Femur (tissue), 1 donor: Measurements from ENCODE around the gene SLC12A5.
A peak's percentile ranks its signal among the peaks of the same experiment; 100 is the strongest.
"Not testable (repeated sequence)": the region's sequence is repeated elsewhere in the genome, so short reads cannot be mapped to it uniquely, and the experiment has no call there.

Experiments used
- DNase-seq: peaks from one replicate; pipeline ENCODE4 v3.0.0-alpha.2; 2017

The SLC12A5 gene

DNA sequence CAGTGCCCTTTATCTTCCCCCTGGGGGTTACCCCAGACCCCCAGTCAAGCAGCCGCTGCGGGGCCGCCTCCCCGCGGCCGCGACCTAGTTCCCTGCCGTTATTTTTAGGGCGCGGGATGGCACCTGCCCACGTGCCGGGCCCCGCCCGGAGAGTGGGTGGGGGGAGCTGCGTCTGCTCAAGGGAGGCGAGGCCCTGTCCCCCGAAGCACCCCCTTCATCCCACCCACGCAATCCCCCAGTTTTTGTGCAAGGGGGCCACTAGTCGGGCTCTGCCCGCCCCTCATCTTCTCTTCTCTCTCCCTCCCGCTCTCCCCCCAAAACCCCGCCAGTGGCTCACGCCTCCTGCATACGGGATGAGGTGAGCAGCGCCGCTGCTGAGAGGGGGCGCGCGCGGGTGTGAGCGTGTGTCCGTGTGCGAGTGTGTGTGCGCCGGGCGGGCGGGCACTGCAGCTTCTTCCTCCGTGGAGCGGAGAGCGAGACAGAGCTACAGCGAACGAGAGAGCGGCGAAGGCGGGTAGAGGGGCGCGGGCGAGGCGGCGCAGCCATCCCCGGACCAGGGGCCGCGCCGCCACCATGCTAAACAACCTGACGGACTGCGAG, at the start of gene SLC12A5:
SLC12A5 (plus strand) TSS at position 444 of the 600 bp plus-strand sequence; CDS start at position 574, 130 bp downstream.
- no peak for DNase-seq

DNA sequence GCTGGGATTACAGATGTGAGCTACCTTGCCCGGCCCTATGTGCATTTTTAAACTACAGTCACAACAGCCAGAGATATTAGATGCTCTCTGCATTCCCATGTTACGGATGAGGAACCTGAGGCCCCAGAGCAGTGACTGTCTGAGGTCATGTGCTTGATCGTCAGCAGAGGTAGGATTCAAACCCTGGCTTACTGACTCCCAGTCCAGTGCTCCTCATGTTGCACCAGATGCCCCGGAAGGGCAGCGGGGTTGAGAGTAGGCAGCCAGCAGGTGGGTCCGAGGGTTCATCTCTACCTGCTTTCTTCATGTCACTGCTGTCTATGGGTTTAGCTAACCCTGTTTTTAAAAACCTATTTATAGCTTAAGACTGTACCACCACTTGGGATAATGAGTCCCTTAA, 47.8 kb upstream of the SLC12A5 start:
- DNase-seq = no peak

DNA sequence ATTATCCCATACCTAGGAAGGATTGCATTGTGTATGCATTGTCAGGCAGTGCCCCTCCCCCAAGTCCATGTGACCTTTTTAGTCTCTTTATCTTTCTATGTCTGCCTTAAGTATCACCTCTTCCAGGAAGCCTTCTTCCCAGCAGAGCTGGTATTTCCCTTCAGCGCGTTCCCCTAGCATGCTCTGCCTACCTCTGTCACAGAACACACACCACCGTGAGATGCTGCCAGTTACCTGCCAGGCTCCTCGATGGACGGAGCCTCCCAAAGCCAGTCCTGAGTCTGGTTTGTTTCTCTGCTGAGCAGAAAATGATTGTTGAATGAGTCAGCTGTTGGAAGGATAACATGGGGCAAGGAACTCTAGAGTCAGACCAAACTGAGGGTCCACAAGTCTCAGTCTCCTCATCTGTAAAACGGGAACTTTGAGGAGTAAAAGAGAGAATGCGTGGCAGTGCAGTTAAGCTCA, 45.7 kb upstream of the SLC12A5 start:
- no peak for DNase-seq

DNA sequence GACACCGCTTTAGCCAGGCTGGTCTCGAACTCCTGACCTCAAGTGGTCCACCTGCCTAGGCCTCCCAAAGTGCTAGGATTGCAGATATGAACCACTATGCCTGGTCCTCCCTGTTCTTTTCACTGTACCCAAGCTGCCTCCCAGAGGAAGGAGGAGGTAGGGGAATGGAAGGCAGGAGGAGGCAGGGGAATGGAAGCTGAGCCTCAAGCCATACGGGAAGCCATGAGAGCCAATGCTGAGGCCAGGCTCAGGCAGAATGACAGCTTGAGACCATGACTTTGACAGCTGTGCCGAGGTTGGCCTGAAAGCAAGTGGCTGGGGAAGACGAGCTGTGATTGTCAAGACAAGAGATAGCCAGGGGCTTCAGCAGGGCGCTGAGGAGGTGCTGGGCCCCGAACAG, 43.4 kb upstream of the SLC12A5 start:
- DNase-seq = no peak

DNA sequence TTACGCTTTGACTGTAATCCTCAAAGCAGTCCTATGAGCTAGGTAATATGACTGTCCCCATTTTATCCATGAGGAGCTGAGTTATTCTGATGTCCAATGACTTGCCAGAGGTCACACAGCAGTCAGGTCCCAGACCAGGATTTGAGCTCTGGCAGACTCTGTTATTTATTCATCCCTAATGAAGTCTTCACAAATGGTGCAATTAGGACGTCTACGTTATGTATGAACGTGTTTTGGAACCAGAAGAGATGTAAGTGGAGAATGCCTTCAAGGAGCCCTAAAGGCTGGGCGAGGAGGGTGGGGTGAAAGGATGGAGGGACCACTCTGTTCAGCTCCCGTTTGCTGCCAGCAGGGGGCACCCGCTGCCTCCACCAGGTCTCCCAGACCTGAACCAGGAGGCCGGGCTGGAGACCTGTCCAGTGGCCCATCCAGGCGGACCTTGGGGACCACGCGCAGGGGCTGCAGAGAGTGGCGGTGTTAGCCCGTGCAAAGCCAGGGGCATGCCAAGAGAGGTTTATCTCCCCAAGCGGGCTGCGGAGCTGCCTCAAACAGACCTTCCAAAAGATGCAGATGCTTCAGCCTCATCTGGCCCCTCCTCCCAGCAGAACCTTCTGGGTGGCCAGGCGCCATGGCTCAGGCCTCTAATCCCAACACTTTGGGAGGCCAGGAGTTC, 41.8 kb upstream of the SLC12A5 start:
- peak; percentile 70 for DNase-seq

DNA sequence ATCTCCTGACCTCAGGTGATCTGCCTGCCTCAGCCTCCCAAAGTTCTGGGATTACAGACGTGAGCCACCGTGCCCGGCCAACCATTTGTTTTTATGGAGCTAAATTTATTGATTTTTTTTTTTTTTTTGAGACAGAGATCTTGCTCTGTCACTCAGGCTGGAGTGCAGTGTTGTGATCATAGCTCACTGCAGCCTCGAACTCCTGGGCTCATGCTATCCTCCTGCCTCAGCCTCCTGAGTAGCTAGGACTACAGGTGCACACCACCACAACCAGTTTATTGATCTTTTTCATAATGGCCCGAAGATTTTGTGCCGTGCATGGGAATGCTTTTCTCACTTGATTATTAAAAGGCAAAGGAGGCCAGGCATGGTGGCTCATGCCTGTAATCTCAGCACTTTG, 40.2 kb upstream of the SLC12A5 start:
- DNase-seq = not testable (repeated sequence)

DNA sequence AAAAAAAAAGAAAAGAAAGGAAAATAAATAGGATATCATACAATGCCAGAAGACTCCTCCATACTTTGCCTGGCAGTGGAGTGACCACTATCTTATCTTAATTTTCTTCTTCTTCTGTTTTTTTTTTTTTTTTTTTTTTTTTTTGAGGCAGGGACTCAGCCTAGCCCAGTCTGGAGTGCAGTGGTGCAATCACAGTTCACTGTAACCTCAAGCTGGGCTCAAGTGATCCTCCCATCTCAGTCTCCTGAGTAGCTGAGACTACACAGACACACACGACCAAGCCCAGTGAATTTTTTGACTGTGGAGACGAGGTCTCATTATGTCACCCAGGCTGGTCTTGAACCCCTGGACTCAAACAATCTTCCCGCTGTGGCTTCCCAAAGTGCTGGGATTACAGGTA, 37.4 kb upstream of the SLC12A5 start:
- no peak for DNase-seq

DNA sequence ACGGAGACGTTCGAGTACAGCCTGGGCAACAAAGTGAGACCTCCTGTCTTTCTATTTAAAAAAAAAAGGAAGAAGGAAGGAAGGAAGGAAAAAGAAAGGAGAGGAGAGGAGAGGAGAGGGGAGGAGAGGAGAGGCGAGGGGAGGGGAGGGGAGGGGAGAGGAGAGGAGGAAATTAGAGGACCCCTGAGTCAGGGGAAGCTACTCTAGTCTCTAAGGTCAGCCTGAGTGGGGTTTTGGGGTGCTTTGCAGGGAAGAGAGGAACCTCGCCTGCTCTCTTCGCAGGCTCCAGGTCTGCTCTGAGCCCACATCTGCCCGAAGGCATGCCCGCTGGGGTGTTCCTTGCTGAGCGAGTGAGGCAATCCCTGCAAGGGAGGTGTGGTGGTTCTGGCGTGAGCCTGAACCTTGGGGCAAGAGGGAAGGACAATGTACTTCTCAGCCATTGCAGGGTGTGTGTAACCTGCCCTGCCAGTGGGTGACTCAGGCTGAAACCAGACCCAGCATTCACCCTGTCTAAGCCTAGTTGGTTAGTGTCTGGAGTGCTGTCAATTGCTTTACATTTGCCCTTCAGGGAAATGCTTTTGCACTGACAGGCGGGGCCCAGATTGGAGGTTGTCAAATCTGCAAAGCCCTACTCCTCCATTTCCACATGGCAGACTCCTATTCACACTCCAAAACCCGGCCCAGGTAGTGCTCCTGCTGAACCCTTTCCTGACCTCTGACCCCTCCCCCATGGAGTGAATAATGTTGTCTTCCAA, 35.6 kb upstream of the SLC12A5 start:
- no peak for DNase-seq

DNA sequence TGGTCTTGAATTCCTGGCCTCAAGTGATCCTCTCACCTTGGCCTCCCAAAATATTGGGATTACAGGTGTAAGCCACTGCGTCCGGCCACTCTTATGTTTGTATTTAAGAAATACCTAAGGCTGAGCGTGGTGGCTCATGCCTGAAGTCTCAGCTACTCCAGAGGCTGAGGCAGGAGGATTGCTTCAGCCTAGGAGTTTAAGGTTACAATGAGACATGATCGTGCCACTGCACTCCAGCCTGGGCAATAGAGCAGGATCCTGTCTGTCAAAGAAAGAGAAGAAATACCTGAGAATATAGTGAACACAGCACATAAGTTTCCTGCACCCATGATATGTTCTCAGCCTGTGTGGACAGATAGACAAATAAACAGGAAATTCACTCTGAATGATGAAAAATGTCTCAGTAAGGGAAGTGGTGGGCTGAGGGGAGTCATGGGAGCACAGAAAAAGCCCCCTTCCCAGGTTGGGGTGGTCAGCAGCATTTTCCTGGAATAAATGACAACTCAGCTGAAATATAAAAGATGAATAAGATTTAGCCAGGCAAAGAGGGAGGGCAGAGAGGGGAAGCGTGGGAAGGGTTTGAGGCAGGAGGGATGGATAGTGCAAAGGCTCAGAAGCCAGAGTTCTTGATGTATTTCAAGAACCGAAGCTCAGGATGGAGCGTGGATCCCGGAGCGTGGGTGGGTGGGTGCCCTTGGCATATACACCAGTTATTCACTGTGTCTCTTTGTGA, 34.1 kb upstream of the SLC12A5 start:
- no peak for DNase-seq

DNA sequence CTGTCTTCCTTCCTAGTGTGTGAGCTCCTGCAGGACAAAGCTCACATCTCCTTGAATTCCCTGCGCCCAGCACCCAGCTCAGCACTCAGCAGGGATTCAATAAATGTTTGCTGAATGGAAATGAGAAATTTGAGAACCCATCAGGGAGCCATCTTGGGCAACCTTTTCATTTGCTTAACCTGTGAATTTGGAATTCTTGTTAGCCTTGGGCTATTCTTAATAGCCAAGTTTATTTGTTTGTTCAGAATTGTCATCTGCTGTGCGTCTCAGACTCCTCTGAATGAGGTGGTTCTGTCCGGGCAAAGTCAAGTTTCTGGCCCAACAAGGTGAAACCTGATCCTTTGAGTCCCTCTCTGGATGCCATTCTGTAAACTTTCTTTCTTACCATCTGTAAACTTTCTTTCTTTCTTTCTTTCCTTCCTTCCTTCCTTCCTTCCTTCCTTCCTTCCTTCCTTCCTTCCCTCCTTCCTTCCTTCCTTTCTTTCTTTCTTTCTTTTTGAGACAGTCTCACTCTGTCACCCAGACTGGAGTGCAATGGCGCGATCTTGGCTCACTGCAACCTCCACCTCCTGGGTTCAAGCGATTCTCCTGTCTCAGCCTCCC, 33.4 kb upstream of the SLC12A5 start:
- not testable (repeated sequence) for DNase-seq

DNA sequence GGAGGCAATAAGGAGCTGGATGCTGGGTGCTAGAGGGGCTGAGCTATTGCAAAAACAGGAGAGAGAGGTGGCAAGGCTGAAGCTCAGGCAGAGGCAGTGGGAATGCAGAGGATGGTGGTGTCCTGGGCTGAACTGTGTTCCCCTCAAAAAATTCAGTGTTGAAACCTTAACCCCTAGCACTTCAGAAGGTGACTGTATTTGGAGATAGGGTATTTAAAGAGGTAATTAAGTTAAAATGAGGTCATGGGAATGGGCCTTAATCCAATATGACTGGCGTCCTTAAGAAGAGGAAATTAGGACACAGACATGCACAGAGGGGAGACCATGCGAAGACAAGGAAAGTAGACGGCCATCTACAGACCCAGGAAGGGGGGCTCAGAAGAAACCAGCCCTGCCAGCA, 31.8 kb upstream of the SLC12A5 start:
- DNase-seq = no peak

DNA sequence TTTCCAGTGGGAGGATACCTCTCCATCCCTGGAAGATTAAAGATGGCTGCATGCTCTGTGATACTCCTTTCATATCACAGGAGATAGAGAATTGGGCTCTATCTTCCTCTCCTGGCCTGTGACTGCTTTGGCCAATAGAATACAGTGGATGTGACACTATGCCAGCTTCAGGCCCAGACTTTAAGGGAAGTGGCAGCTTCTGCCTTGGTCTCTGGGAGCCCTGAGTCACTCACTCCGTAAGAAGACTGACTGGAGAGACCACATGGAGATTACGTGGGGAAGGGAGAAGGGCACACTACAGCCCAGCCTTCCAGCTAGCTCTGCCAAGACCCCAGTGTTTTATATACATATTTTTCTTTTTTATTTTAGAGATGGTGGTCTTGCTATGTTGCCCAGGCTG, 30.7 kb upstream of the SLC12A5 start:
- no peak for DNase-seq

DNA sequence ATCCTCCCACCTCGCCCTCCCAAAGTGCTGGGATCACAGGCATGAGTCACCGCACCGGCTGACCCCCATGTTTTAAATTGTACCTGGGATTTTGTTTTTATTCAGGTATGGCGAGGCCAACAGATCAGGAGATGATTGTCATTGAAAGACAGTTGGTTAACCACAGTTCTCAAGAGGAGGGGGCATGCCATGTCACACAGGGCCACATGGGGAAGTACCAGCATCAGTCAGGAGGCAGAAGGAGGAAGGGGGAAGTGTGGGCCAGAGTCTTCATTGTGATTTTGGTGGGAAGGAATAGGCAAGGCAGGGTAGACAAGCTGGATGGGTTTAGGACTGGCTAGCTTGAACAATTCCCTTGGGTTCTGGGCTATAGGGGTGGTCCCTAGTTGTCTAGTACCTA, 30.3 kb upstream of the SLC12A5 start:
- no peak for DNase-seq

DNA sequence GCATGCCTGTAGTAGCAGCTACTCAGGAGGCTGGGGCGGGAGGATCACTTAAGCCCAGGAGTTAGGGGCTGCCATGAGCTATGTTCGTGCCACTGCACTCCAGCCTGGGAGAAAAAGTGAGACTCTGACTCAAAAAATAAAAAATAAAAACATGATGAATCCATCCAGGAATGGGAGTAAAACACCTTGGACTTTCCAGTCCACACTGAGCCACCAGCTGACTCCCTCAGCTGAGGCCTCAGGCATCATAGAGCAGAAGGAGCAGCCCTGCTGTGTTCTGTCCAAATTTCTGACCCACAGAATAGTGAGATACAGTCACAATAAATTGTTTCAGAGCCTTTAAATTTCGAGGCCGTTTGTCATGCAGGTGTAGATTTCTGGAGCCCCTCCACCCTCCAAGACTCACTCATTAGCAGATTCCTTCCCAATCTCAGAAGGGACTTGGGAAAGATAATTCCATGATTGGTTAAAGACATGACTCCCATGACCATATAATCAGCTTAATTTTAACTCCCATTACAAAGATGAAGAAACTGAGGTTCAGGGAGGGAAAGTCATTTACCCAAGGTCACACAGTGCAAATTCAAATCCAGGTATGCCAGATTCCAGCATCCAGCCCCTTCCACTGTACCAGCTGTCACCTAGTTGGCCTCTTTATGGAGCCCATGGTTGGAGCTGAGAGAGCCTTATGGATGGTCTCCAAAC, 29.3 kb upstream of the SLC12A5 start:
- no peak for DNase-seq

DNA sequence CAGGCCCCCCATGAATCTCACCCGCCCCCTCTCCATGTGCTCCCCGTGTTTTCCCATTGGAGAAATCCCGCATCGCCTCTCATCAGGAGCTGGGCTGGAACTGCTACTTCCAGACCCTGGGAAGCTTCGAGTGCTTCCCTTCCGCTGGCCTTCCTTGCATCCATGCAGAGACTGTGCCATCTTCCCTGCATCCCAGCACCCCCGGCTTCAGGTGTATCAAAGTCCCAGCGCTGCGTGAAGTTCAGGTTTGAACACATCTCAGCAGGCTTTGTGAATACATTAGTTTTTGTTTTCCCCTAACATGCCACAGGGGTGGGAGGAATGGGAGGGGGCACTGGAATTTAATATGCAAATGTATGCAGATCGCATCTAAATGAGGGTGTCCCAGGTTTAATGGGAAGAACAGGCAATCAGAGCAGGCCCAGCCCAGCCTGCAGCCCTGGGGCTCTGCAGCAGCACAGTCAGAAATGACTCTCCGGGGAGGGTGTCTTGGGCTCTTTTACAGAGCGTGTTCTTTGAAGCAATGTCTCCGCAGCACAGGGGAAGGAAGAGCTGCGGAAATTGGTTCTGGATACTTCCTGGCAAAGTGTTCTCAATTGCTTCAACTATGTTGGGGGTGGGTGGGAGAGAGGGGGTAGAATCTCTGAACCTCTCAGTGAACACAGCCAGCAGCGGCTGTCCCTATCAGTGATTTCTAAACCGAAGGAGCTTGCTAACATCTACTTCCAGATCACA, 28.6 kb upstream of the SLC12A5 start:
- no peak for DNase-seq

DNA sequence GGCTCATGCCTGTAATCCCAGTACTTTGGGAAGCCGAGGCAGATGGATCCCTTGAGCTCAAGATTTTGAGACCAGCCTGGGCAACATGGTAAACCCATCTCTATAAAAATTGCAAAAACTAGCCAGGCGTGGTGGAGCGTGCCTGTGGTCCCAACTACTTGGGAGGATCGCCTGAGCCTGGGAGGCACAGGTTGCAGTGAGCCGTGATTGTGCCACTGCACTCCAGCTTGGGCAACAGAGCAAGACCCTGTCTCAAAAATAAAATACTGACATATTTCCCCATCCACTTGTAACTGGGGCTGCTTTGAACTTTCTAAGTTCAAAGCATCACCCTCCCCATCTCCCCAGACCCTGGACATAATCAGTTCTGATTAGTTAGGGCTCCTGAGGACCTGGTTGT, 27.5 kb upstream of the SLC12A5 start:
- no peak for DNase-seq

DNA sequence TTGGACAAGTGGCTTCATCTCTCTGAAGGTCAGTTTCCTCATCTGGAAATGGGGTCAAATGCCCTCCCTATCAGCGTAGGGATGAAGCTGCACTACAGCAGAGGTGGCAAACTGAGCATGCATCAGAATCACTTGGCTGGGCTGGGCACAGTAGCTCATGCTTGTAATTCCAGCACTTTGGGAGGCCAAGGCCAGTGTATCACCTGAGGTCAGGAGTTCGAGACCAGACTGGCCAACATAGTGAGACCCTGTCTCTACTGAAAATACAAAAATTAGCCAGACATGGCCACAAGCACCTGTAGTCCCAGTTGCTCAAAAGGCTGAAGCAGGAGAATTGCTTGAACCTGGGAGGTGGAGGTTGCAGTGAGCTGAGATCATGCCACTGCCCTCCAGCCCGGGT, 27.0 kb upstream of the SLC12A5 start:
- DNase-seq = no peak

DNA sequence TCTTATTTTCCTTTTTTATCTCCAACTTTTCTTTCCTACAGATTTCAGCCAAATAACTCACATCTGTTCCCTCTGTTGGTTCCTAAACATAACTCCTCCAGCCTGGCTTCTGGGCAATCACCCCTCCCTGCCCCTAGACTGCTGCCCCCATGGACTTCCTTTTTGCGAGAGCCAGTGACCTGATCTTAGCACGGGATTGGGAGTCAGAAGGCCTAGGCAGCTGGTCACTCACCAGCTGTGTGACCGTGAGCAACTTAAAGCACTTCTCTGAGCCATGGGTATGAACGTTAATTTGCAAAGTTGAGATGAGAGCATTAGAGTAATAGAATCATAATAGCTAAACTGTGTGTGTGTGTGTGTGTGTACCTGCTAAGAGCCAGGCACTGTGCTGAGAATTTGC, 24.8 kb upstream of the SLC12A5 start:
- no peak for DNase-seq

DNA sequence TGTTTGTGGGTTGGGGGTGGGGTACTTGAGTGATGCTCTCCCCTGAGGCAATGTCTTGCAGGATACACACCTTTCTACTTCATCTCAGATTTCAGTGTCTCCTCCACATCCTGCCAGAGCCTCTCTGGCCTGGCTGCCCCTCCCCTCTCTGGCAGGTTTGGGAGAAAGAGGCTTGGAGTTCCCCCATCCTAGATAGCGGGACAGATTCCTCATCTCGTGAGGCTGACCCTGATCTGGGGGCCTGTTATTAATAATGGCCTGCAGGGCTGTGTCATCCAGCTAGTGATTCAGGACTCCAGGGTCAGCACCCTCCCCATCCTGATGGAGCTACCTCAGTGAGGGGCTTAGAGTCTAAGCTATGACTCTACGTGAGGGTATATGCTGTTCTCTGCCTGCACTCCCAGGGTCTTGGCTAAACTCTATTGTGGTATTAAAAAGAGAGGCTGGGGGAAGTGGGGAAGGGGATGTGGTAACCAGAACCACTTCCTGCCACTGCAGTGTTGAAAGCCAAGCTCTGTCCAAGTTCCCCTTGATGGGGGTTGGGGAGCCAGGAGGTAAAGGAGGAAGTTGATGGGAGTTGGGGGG, 24.0 kb upstream of the SLC12A5 start:
- DNase-seq = peak; percentile 68

DNA sequence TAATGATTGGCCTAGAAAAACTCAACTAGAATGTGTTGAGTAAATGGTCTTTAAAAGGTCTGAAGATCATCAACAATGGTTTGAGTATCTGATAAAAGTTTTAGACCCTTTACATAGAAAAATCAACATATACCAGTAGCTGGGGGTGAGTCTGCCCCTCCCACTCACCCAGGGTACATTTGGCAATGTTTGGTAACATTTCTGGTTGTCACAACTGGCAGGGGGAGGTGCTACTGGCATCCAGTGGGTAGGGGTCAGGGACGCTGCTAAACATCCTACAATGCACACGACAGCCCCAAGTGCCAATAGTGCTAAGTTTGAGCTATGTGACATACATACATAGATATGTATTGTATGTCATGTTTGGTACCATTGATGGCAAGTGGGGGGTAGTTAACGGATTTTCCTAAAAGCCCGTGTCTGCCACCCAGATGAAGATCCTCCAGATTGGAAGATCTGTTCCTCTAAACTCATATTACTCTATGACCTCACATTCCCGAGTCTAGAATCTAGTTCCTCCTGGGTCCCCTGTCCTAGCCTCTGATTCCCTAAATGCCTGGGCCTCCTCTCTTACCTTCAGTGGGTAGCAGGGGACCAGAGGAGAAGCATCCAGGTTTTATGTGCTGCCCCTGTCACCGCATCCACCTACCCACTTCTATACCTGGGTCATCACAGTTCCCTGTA, 22.9 kb upstream of the SLC12A5 start:
- no peak for DNase-seq

DNA sequence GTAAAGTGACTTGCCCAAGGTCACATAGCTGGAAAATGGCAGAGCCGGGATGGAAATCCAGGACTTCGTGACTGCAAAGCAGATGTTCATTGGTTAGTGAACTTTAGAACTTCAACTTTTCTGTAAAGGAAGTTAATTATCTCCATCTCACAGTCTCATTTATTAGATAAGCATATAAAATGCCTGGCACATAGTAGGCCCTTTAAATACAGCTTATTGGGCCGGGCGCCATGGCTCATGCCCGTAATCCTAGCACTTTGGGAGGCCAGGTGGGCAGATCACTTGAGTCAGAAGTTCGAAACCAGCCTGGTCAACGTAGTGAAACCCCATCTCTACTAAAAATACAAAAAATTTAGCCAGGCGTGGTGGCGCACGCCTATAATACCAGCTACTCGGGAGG, 22.1 kb upstream of the SLC12A5 start:
- no peak for DNase-seq
